GM23338 (cell line): ENCODE data around the gene CAMTA1. TPM values are rescaled to one million over a fixed set of nuclear protein-coding genes. Genes with fewer than 3 reads are reported as not detected.
A peak's percentile ranks its signal among the peaks of the same experiment; 100 is the strongest.

ENCODE experiments used
- ATAC-seq: fragments of 200-7000 bp; cut with Tn5 transposase; 3 replicates; pipeline ENCODE4 v1.9.1; 2020
- DNase-seq: peaks from one replicate; pipeline ENCODE4 v3.0.0-alpha.2; 2015; ENCODE audit warnings: low spot score
- H2AFZ ChIP-seq: fragments of 200-600 bp; sonication (generic); 2 replicates; pipeline ENCODE4 v1.8.0; 2016; ENCODE audit warnings: antibody characterized with exemption, mild to moderate bottlenecking, moderate library complexity
- H3F3A ChIP-seq: fragments of 200-600 bp; sonication (generic); replicated peaks from 2 replicates; pipeline ENCODE4 v1.8.0; 2017; ENCODE audit warnings: antibody characterized with exemption, mixed run types, low read depth
- H3K27ac ChIP-seq: fragments of 200-600 bp; sonication (generic); 2 replicates; pipeline ENCODE4 v1.6.1; 2016; ENCODE audit warnings: low read depth
- H3K27me3 ChIP-seq: fragments of 200-600 bp; sonication (generic); 2 replicates; pipeline ENCODE4 v1.8.0; 2016; ENCODE audit warnings: mild to moderate bottlenecking, mixed run types, moderate library complexity; ENCODE audit not compliant: insufficient read depth
- H3K36me3 ChIP-seq: fragments of 200-600 bp; sonication (generic); 2 replicates; pipeline ENCODE4 v1.8.0; 2016; ENCODE audit warnings: mild to moderate bottlenecking; ENCODE audit not compliant: insufficient read depth
- H3K4me1 ChIP-seq: fragments of 200-600 bp; sonication (generic); 2 replicates; pipeline ENCODE4 v1.8.0; 2016; ENCODE audit warnings: mild to moderate bottlenecking, moderate library complexity; ENCODE audit not compliant: insufficient read depth
- H3K4me2 ChIP-seq: fragments of 200-600 bp; sonication (generic); 2 replicates; pipeline ENCODE4 v1.7.1; 2017; ENCODE audit warnings: mixed run types
- H3K4me3 ChIP-seq: fragments of 200-600 bp; sonication (generic); 2 replicates; pipeline ENCODE4 v1.6.1; 2016; ENCODE audit warnings: mixed run types
- H3K79me2 ChIP-seq: fragments of 200-600 bp; sonication (generic); replicated peaks from 2 replicates; pipeline ENCODE4 v1.8.0; 2017; ENCODE audit warnings: mild to moderate bottlenecking; ENCODE audit not compliant: insufficient read depth
- H3K9me2 ChIP-seq: fragments of 200-600 bp; sonication (generic); 2 replicates; pipeline ENCODE4 v1.8.0; 2017; ENCODE audit not compliant: insufficient read depth
- H4K20me1 ChIP-seq: fragments of 200-600 bp; sonication (generic); replicated peaks from 2 replicates; pipeline ENCODE4 v1.8.0; 2017; ENCODE audit warnings: mild to moderate bottlenecking; ENCODE audit not compliant: insufficient read depth
- H3K27ac Mint-ChIP-seq: 2 replicates; pipeline ENCODE4 v1.8.0; 2020; ENCODE audit warnings: inconsistent platforms, mild to moderate bottlenecking, moderate library complexity, mixed read lengths
- H3K27me3 Mint-ChIP-seq: 3 replicates; pipeline ENCODE4 v1.8.0; 2022; ENCODE audit warnings: low read depth, mild to moderate bottlenecking, moderate library complexity, mixed read lengths, inconsistent platforms; ENCODE audit not compliant: insufficient read depth, poor library complexity
- H3K36me3 Mint-ChIP-seq: 3 replicates; pipeline ENCODE4 v1.8.0; 2021; ENCODE audit warnings: low read depth, mild to moderate bottlenecking, inconsistent platforms, moderate library complexity, mixed read lengths
- H3K4me1 Mint-ChIP-seq: 3 replicates; pipeline ENCODE4 v1.8.0; 2020; ENCODE audit warnings: mild to moderate bottlenecking, inconsistent platforms, mixed read lengths
- H3K4me3 Mint-ChIP-seq: 3 replicates; pipeline ENCODE4 v1.8.0; 2021; ENCODE audit warnings: moderate library complexity, mild to moderate bottlenecking, inconsistent platforms, mixed read lengths
- H3K9me3 Mint-ChIP-seq: 3 replicates; pipeline ENCODE4 v1.8.0; 2020; ENCODE audit warnings: moderate library complexity, mild to moderate bottlenecking, inconsistent platforms, mixed read lengths
- EZH2phosphoT487 ChIP-seq: fragments of 200-600 bp; sonication (generic); IDR thresholded peaks from one replicate; pipeline ENCODE4 v1.8.1; 2018; ENCODE audit warnings: antibody characterized with exemption; ENCODE audit not compliant: unreplicated experiment
- JUNB ChIP-seq: IDR thresholded peaks from one replicate; pipeline ENCODE4 v1.6.1; 2016; ENCODE audit warnings: antibody characterized with exemption; ENCODE audit not compliant: unreplicated experiment
- NANOG ChIP-seq: IDR thresholded peaks from 2 replicates; pipeline ENCODE4 v1.6.1; 2016; ENCODE audit warnings: antibody characterized with exemption, borderline replicate concordance
- polyA plus RNA-seq: library from polyadenylated mRNA; unstranded; fragments of >200 nt; fragmentation: Nextera tagmentation; extraction: Ambion mirVana; gene quantifications from 2 replicates; pipeline ENCODE4 v1.2.1, GENCODE V29; 2016
- total RNA-seq: library from RNA; depleted of rRNA; stranded (reverse); fragments of >200 nt; shearing (Covaris generic); gene quantifications from 2 replicates; pipeline ENCODE4 v1.2.3, GENCODE V29; 2014
- TF ChIP-seq, protein P1 (sequence below), 2 experiments: fragments of 200-600 bp in 1 of 2; sonication (generic) in 1 of 2; conservative IDR thresholded peaks; 2 replicates each; pipeline versions ENCODE4 v1.5.1 to v1.6.1; 2016 to 2017; ENCODE audit warnings: antibody characterized with exemption in 2 of 2, low read depth in 2 of 2, mild to moderate bottlenecking in 2 of 2, moderate library complexity in 1 of 2
- TF ChIP-seq, protein P2 (sequence below): IDR thresholded peaks from 2 replicates; pipeline ENCODE4 v1.6.1; 2016; ENCODE audit warnings: antibody characterized with exemption
- TF ChIP-seq, protein P3 (sequence below): fragments of 250-450 bp; sonication (Bioruptor Pico); IDR thresholded peaks from 2 replicates; pipeline ENCODE4 v1.5.0; 2020; ENCODE audit warnings: mild to moderate bottlenecking, moderate library complexity

Gene CAMTA1
- total and polyA plus RNA-seq, 2 experiments from 2014 or later = 115 to 519 TPM

- Mint-ChIP-seq H3K27me3 (peaks cover 5% of the 10 kb centered on the region), H3K4me3 (no peak overlapping the region), H3K27ac (no peak overlapping the region; the same call in 1 of the 2 replicates), H3K9me3 (no peaks in the 10 kb centered on the region), H3K36me3 (no peaks in the 10 kb centered on the region), H3K4me1 (peaks cover 27% of the 10 kb centered on the region)
- Histone ChIP-seq H3K4me1 (peaks cover 14% of the 10 kb centered on the region), H3K27ac (no peak overlapping the region), H4K20me1 (no peaks in the 10 kb centered on the region), H3K4me3 (no peak overlapping the region), H3K9me2 (no peaks in the 10 kb centered on the region), H3K27me3 (no peaks in the 10 kb centered on the region), H3F3A (0 out of 2 replicates have a peak, but pooled peaks cover 2% of the 10 kb centered on the region), H3K79me2 (no peaks in the 10 kb centered on the region), H3K4me2 (no peak overlapping the region), H3K36me3 (no peaks in the 10 kb centered on the region), H2AFZ (no peak overlapping the region)
- ATAC-seq = no peak; the same call in 2 of the 3 replicates
- peak; percentile 23 for DNase-seq
- TF ChIP-seq, protein P1, sequence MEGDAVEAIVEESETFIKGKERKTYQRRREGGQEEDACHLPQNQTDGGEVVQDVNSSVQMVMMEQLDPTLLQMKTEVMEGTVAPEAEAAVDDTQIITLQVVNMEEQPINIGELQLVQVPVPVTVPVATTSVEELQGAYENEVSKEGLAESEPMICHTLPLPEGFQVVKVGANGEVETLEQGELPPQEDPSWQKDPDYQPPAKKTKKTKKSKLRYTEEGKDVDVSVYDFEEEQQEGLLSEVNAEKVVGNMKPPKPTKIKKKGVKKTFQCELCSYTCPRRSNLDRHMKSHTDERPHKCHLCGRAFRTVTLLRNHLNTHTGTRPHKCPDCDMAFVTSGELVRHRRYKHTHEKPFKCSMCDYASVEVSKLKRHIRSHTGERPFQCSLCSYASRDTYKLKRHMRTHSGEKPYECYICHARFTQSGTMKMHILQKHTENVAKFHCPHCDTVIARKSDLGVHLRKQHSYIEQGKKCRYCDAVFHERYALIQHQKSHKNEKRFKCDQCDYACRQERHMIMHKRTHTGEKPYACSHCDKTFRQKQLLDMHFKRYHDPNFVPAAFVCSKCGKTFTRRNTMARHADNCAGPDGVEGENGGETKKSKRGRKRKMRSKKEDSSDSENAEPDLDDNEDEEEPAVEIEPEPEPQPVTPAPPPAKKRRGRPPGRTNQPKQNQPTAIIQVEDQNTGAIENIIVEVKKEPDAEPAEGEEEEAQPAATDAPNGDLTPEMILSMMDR (conservative IDR thresholded peaks at IDR 0.05; ENCODE audit: low read depth in 2 of 2) = no peak
- TF ChIP-seq JUNB = no peak
- no peak for TF ChIP-seq EZH2phosphoT487
- TF ChIP-seq, protein P2, sequence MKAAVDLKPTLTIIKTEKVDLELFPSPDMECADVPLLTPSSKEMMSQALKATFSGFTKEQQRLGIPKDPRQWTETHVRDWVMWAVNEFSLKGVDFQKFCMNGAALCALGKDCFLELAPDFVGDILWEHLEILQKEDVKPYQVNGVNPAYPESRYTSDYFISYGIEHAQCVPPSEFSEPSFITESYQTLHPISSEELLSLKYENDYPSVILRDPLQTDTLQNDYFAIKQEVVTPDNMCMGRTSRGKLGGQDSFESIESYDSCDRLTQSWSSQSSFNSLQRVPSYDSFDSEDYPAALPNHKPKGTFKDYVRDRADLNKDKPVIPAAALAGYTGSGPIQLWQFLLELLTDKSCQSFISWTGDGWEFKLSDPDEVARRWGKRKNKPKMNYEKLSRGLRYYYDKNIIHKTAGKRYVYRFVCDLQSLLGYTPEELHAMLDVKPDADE = no peak
Measured at GRCh38 chr1:6954591-6954990, 169.3 kb downstream of the CAMTA1 start.

DNA sequence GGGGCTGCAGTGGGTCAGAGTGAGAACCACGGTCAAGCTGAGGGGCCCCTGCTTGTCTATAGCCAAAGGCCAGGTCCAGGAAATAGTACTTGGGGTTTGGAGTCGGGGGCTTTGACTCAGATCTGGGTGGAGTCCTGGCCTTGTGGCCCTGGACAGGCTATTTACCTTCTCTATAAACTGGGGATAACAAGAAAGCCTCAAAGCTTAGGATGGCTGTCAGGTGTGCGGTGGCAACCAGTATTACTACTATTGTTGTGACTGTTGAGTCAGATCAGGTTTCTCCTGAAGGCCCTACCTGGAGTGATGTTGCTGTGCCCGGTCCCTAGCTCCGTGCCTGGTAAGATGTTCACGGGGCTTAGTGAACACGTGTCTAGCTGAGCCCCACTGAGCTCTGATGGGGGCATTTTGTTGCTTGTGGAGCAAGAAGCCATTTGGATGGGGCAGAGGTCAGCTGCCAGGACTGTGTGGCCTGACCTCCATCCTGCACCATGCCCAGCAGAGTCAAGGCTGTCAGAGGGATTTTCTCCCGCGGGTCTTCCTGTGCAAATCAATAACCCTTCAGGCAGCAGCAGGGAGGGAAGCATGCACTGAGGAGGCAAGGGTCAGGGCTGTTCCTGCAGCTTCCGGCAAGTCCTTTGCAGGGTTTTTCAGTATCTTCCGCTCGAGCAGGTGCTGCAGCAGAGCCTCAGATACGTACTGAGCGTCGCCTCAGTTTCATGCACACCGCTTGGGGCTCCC, 170.3 kb downstream of the CAMTA1 start:
- H3K27ac ChIP-seq = no peak overlapping the region
- no peaks in the 10 kb centered on the region for H4K20me1 ChIP-seq
- Mint-ChIP-seq H3K27me3 (peaks cover 5% of the 10 kb centered on the region), H3K27ac (no peak overlapping the region), H3K4me1 (peaks cover 31% of the 10 kb centered on the region), H3K9me3 (no peaks in the 10 kb centered on the region), H3K36me3 (no peaks in the 10 kb centered on the region), H3K4me3 (no peak overlapping the region)
- no peak overlapping the region for H3K4me2 ChIP-seq
- no peak for DNase-seq
- TF ChIP-seq JUNB (no peak), NANOG (no peak), EZH2phosphoT487 (no peak)
- TF ChIP-seq, protein P1 (conservative IDR thresholded peaks at IDR 0.05; ENCODE audit: low read depth in 2 of 2) = no peak
- TF ChIP-seq, protein P3, sequence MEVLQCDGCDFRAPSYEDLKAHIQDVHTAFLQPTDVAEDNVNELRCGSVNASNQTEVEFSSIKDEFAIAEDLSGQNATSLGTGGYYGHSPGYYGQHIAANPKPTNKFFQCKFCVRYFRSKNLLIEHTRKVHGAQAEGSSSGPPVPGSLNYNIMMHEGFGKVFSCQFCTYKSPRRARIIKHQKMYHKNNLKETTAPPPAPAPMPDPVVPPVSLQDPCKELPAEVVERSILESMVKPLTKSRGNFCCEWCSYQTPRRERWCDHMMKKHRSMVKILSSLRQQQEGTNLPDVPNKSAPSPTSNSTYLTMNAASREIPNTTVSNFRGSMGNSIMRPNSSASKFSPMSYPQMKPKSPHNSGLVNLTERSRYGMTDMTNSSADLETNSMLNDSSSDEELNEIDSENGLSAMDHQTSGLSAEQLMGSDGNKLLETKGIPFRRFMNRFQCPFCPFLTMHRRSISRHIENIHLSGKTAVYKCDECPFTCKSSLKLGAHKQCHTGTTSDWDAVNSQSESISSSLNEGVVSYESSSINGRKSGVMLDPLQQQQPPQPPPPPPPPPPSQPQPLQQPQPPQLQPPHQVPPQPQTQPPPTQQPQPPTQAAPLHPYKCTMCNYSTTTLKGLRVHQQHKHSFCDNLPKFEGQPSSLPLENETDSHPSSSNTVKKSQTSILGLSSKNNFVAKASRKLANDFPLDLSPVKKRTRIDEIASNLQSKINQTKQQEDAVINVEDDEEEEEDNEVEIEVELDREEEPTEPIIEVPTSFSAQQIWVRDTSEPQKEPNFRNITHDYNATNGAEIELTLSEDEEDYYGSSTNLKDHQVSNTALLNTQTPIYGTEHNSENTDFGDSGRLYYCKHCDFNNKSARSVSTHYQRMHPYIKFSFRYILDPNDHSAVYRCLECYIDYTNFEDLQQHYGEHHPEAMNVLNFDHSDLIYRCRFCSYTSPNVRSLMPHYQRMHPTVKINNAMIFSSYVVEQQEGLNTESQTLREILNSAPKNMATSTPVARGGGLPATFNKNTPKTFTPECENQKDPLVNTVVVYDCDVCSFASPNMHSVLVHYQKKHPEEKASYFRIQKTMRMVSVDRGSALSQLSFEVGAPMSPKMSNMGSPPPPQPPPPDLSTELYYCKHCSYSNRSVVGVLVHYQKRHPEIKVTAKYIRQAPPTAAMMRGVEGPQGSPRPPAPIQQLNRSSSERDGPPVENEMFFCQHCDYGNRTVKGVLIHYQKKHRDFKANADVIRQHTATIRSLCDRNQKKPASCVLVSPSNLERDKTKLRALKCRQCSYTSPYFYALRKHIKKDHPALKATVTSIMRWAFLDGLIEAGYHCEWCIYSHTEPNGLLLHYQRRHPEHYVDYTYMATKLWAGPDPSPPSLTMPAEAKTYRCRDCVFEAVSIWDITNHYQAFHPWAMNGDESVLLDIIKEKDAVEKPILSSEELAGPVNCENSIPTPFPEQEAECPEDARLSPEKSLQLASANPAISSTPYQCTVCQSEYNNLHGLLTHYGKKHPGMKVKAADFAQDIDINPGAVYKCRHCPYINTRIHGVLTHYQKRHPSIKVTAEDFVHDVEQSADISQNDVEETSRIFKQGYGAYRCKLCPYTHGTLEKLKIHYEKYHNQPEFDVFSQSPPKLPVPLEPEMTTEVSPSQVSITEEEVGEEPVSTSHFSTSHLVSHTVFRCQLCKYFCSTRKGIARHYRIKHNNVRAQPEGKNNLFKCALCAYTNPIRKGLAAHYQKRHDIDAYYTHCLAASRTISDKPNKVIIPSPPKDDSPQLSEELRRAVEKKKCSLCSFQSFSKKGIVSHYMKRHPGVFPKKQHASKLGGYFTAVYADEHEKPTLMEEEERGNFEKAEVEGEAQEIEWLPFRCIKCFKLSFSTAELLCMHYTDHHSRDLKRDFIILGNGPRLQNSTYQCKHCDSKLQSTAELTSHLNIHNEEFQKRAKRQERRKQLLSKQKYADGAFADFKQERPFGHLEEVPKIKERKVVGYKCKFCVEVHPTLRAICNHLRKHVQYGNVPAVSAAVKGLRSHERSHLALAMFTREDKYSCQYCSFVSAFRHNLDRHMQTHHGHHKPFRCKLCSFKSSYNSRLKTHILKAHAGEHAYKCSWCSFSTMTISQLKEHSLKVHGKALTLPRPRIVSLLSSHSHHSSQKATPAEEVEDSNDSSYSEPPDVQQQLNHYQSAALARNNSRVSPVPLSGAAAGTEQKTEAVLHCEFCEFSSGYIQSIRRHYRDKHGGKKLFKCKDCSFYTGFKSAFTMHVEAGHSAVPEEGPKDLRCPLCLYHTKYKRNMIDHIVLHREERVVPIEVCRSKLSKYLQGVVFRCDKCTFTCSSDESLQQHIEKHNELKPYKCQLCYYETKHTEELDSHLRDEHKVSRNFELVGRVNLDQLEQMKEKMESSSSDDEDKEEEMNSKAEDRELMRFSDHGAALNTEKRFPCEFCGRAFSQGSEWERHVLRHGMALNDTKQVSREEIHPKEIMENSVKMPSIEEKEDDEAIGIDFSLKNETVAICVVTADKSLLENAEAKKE = no peak
- no peak overlapping the region for H3K4me3 ChIP-seq
- no peak for ATAC-seq
- no peaks in the 10 kb centered on the region for H3K27me3 ChIP-seq
- H2AFZ ChIP-seq = no peak overlapping the region
- H3K36me3 ChIP-seq = no peaks in the 10 kb centered on the region
- no peaks in the 10 kb centered on the region for H3K79me2 ChIP-seq
- H3F3A ChIP-seq = 0 out of 2 replicates have a peak, but pooled peaks cover 2% of the 10 kb centered on the region
- H3K9me2 ChIP-seq = no peaks in the 10 kb centered on the region
- peaks cover 14% of the 10 kb centered on the region for H3K4me1 ChIP-seq
